CD4-positive, alpha-beta T cell (primary cell): ENCODE data around the gene PPP2R2B. TPM values are rescaled to one million over a fixed set of nuclear protein-coding genes. Genes with fewer than 3 reads are reported as not detected.
"Not testable (repeated sequence)": the region's sequence is repeated elsewhere in the genome, so short reads cannot be mapped to it uniquely, and the experiment has no call there.

Source experiments
- ATAC-seq: fragments of 200-7000 bp; cut with Tn5 transposase; one replicate; pipeline ENCODE4 v1.10.0; 2022; ENCODE audit warnings: mild to moderate bottlenecking; ENCODE audit not compliant: poor library complexity
- CTCF ChIA-PET: fragments of 350-600 bp; sonication (Branson Sonifier 250); formaldehyde crosslinking; loops from one replicate; lab custom pipeline; 2021; ENCODE audit warnings: antibody characterized with exemption, inconsistent platforms; lab: Charles Lee
- POLR2A ChIA-PET: fragments of 350-600 bp; sonication (Branson Sonifier 250); formaldehyde crosslinking; loops from one replicate; lab custom pipeline; 2021; ENCODE audit warnings: antibody characterized with exemption, inconsistent platforms; lab: Charles Lee
- DNase-seq, 14 experiments: peaks; one replicate each; pipeline ENCODE4 v3.0.0-alpha.2; 2013 to 2020; ENCODE audit warnings: mixed read lengths in 2 of 14
- H3K27ac ChIP-seq, 2 donors: one replicate each; pipeline versions ENCODE4 v1.5.1 to v1.7.0; 2013; ENCODE audit warnings: low read length in 2 of 2, low read depth in 1 of 2, mild to moderate bottlenecking in 1 of 2
- H3K27me3 ChIP-seq, 2 experiments: 1 replicate in 1 of 2; 2 replicates in 1 of 2; pipeline versions ENCODE4 v1.6.1 to v1.7.0; 2013; ENCODE audit warnings: low read length in 2 of 2, control low read depth in 1 of 2, mild to moderate bottlenecking in 1 of 2, moderate library complexity in 1 of 2; ENCODE audit not compliant: insufficient read depth in 2 of 2, control insufficient read depth in 1 of 2
- H3K36me3 ChIP-seq: one replicate; pipeline ENCODE4 v1.6.1; 2013; ENCODE audit warnings: low read length, control low read depth; ENCODE audit not compliant: insufficient read depth
- H3K4me1 ChIP-seq: one replicate; pipeline ENCODE4 v1.6.1; 2013; ENCODE audit warnings: low read length, control low read depth; ENCODE audit not compliant: insufficient read depth
- H3K4me3 ChIP-seq: one replicate; pipeline ENCODE4 v1.5.1; 2013; ENCODE audit warnings: mild to moderate bottlenecking, low read length, moderate library complexity
- H3K9me3 ChIP-seq, 2 experiments: 1 replicate in 1 of 2; 2 replicates in 1 of 2; pipeline versions ENCODE4 v1.6.1 to v1.7.0; 2013; ENCODE audit warnings: low read length in 2 of 2, mild to moderate bottlenecking in 2 of 2, control low read depth in 1 of 2, moderate library complexity in 1 of 2; ENCODE audit not compliant: control insufficient read depth in 1 of 2, insufficient read depth in 1 of 2
- H3K27ac Mint-ChIP-seq: one replicate; pipeline ENCODE4 v1.8.0; 2020; ENCODE audit warnings: mixed read lengths
- H3K27me3 Mint-ChIP-seq: one replicate; pipeline ENCODE4 v1.8.0; 2021; ENCODE audit warnings: mixed read lengths
- H3K36me3 Mint-ChIP-seq: one replicate; pipeline ENCODE4 v1.8.0; 2021; ENCODE audit warnings: low read depth, mixed read lengths
- H3K4me1 Mint-ChIP-seq: one replicate; pipeline ENCODE4 v1.8.0; 2021; ENCODE audit warnings: low read depth, mixed read lengths
- H3K4me3 Mint-ChIP-seq: one replicate; pipeline ENCODE4 v1.8.0; 2020; ENCODE audit warnings: mild to moderate bottlenecking, mixed read lengths
- H3K9me3 Mint-ChIP-seq: one replicate; pipeline ENCODE4 v1.8.0; 2020; ENCODE audit warnings: mixed read lengths
- CTCF ChIP-seq: fragments of 200-600 bp; IDR thresholded peaks from one replicate; pipeline ENCODE4 v1.8.0; 2022; ENCODE audit warnings: antibody characterized with exemption, mild to moderate bottlenecking
- intact Hi-C, 2 experiments: fragments of 100-400 bp; cut with DNase I in 1 of 2; cut with micrococcal nuclease in 1 of 2; formaldehyde crosslinking; loops; one replicate each; pipeline versions ENCODE4 v1.15.1 to v1.9.0; 2023 to 2025; cut with DNase I, micrococcal nuclease
- total RNA-seq, 174 experiments: library from RNA in 2 of 174; stranded (reverse) in 2 of 174; gene quantifications; one replicate each; pipeline ENCODE4 v1.2.3 and lab custom pipeline; 2021 to 2026

Gene PPP2R2B
- total RNA-seq, 2 experiments from 2014 or later = 4.1 to 4.2 TPM

GRCh38 chr5:146732962-146733361 lies 145.6 kb downstream of the PPP2R2B start:
- ChIA-PET CTCF (interaction anchor here (1.0 kb wide), 1 partner anchor 10 kb away, joined by 3 read pairs; no protein-coding TSS in a partner anchor), POLR2A (no interaction called here)
- Mint-ChIP-seq H3K9me3 (peaks cover 7% of the 10 kb centered on the region), H3K36me3 (peaks cover 3% of the 10 kb centered on the region), H3K4me1 (no peaks in the 10 kb centered on the region), H3K27ac (no peak overlapping the region), H3K4me3 (no peak overlapping the region), H3K27me3 (no peaks in the 10 kb centered on the region)
- intact Hi-C loops = no loop called here
- no peaks in the 10 kb centered on the region for H3K27me3 ChIP-seq
- DNase-seq = no peak
- no peak for TF ChIP-seq CTCF
- no peaks in the 10 kb centered on the region for H3K4me1 ChIP-seq
- no peak overlapping the region for H3K27ac ChIP-seq
- peaks cover 0 to 6% of the 10 kb centered on the region in 2 experiments for H3K9me3 ChIP-seq
- no peaks in the 10 kb centered on the region for H3K36me3 ChIP-seq
- ATAC-seq = no peak
- no peak overlapping the region for H3K4me3 ChIP-seq

DNA sequence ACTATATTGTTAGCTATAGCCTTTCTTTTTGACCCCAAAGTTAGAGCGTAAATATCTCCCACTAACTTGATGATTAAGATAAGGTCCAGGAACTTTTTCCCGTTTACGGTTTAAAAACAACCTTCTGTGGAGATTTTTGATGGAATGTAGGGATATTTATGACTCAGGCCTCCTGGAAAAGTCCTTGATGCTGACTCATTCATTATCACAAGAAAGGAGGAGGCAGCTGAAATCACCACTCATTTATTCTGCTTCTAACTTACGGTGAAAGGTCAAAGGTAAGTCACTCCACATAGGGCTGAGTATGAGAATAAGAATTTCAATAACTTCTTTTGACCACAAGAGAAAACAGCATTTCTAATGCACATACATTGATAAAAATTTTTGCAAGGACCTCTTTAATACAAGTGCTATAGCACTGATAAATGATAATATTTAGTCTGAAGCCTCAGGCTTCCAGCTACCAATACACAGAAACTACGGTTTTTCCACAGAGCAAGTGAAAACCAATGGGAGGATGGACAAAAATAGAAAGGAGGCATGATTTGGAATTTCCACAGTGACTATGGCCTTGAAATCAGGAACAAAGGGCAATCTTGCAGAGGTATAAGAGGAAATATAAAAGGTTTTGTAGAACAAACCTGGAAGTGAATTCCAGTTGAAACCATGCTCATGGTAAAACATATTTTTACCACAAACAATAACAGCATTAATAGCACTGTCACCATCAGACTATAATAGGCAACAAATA lies 146.5 kb downstream of the PPP2R2B start:
- Mint-ChIP-seq H3K9me3 (peaks cover 10% of the 10 kb centered on the region), H3K4me1 (no peaks in the 10 kb centered on the region), H3K27ac (no peak overlapping the region), H3K36me3 (peaks cover 3% of the 10 kb centered on the region), H3K27me3 (no peaks in the 10 kb centered on the region), H3K4me3 (no peak overlapping the region)
- CTCF ChIA-PET = interaction anchor here (1.0 kb wide), 1 partner anchor 9 kb away, joined by 3 read pairs; no protein-coding TSS in a partner anchor
- intact Hi-C loops = no loop called here
- no peaks in the 10 kb centered on the region for H3K27me3 ChIP-seq
- no peak for ATAC-seq
- no peaks in the 10 kb centered on the region for H3K4me1 ChIP-seq
- no peak overlapping the region for H3K4me3 ChIP-seq
- H3K9me3 ChIP-seq = peaks cover 0 to 6% of the 10 kb centered on the region in 2 experiments
- no peak for TF ChIP-seq CTCF
- DNase-seq = no peak
- H3K36me3 ChIP-seq = no peaks in the 10 kb centered on the region
- POLR2A ChIA-PET = interaction anchor here (0.5 kb wide), 1 partner anchor 33 kb away, joined by 3 read pairs; no protein-coding TSS in a partner anchor
- no peak overlapping the region for H3K27ac ChIP-seq

DNA sequence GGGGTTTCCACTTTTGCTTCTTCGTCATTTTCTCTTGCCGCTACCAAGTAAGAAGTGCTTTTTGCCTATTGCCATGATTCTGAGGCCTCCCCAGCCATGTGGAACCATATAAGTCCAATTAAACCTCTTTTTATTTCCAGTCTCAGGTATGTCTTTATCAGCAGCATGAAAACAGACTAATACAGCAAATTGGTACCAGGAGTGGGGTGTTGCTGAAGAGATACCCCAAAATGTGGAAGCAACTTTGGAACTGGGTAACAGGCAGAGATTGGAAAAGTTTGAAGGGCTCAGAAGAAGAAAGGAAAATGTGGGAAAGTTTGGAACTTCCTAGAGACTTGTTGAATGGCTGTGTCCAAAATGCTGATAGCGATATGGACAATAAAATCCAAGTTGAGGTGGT lies 149.8 kb downstream of the PPP2R2B start:
- H3K36me3 Mint-ChIP-seq, POLR2A ChIA-PET, intact Hi-C loops, H3K27ac ChIP-seq, H3K27ac Mint-ChIP-seq, H3K36me3 ChIP-seq, CTCF ChIA-PET, H3K4me3 Mint-ChIP-seq, H3K4me1 ChIP-seq, ATAC-seq, H3K9me3 Mint-ChIP-seq, H3K27me3 ChIP-seq, H3K4me1 Mint-ChIP-seq, DNase-seq, H3K9me3 ChIP-seq, H3K4me3 ChIP-seq, H3K27me3 Mint-ChIP-seq: not testable (repeated sequence)
